Esophagus (tissue), 2 donors: Measurements from ENCODE around the gene EFS. TPM values are rescaled to one million over a fixed set of nuclear protein-coding genes. Genes with fewer than 3 reads are reported as not detected.

Experiments
- H3K27ac ChIP-seq, 2 donors: one replicate each; pipeline ENCODE4 v1.5.1; 2013; ENCODE audit warnings: low read depth in 2 of 2, mild to moderate bottlenecking in 2 of 2, inconsistent platforms in 1 of 2, low read length in 1 of 2, moderate library complexity in 1 of 2
- H3K27me3 ChIP-seq, 2 donors: one replicate each; pipeline ENCODE4 v1.6.1; 2013; ENCODE audit warnings: low read length in 2 of 2, control low read depth in 1 of 2, mild to moderate bottlenecking in 1 of 2; ENCODE audit not compliant: insufficient read depth in 2 of 2, control insufficient read depth in 1 of 2
- H3K36me3 ChIP-seq, 2 donors: one replicate each; pipeline ENCODE4 v1.6.1; 2013; ENCODE audit warnings: low read length in 1 of 2; ENCODE audit not compliant: control insufficient read depth in 2 of 2, insufficient read depth in 2 of 2
- H3K4me1 ChIP-seq, 2 donors: one replicate each; pipeline ENCODE4 v1.6.1; 2013; ENCODE audit warnings: low read length in 1 of 2; ENCODE audit not compliant: control insufficient read depth in 2 of 2, insufficient read depth in 2 of 2
- H3K4me3 ChIP-seq, 2 donors: one replicate each; pipeline ENCODE4 v1.5.1; 2013; ENCODE audit warnings: low read length in 2 of 2, mild to moderate bottlenecking in 2 of 2, low read depth in 1 of 2, moderate library complexity in 1 of 2
- H3K9me3 ChIP-seq, 2 donors: one replicate each; pipeline ENCODE4 v1.6.1; 2013; ENCODE audit warnings: mild to moderate bottlenecking in 2 of 2, low read depth in 1 of 2, low read length in 1 of 2, moderate library complexity in 1 of 2; ENCODE audit not compliant: control insufficient read depth in 2 of 2, insufficient read depth in 1 of 2
- WGBS, 2 donors: extraction: QIAGEN DNeasy Blood & Tissue Kit; methylation state at CpG; one replicate each; pipeline ENCODE4 v1.1.7; 2013; 5-methylcytosine and 5-hydroxymethylcytosine counted together
- polyA plus RNA-seq, 2 donors: library from polyadenylated mRNA; stranded (reverse); fragments of 200-250 nt; gene quantifications; one replicate each; pipeline ENCODE4 v1.2.3, GENCODE V29; 2013
- donor health status: healthy with polysubstance abuse.
- donor health status: Bipolar disorder and iron deficiency.

Gene EFS
- polyA plus RNA-seq, 2 donors, result 23.1 to 35.9 TPM

- Histone ChIP-seq H3K4me3 (no peak overlapping the region), H3K9me3 (no peaks in the 10 kb centered on the region), H3K27me3 (no peaks in the 10 kb centered on the region), H3K36me3 (no peaks in the 10 kb centered on the region), H3K4me1 (peaks cover 0 to 6% of the 10 kb centered on the region in 2 donors), H3K27ac (no peak overlapping the region)
- WGBS, 2 donors, result 92 to 96% methylated on average over 3 of the region's 3 CpGs
These were observed 8.1 kb upstream of the EFS start for GRCh38 chr14:23373041-23373440.

GRCh38 chr14:23372509-23372908 lies 7.5 kb upstream of the EFS start, which contains the start of gene IL25:
Gene IL25, plus strand, starts transcription at chr14:23372809.
- no peaks in the 10 kb centered on the region for H3K9me3 ChIP-seq
- H3K4me3 ChIP-seq, result no peak within 1 kb of the TSS
- H3K36me3 ChIP-seq, result no peaks in the 10 kb centered on the region
- no peak within 1 kb of the TSS for H3K27ac ChIP-seq
- WGBS, 2 donors, result 69 to 84% methylated on average over 2 of the region's 2 CpGs
- H3K4me1 ChIP-seq, result peaks cover 0 to 8% of the 10 kb centered on the region in 2 donors
- H3K27me3 ChIP-seq, result no peaks in the 10 kb centered on the region

DNA sequence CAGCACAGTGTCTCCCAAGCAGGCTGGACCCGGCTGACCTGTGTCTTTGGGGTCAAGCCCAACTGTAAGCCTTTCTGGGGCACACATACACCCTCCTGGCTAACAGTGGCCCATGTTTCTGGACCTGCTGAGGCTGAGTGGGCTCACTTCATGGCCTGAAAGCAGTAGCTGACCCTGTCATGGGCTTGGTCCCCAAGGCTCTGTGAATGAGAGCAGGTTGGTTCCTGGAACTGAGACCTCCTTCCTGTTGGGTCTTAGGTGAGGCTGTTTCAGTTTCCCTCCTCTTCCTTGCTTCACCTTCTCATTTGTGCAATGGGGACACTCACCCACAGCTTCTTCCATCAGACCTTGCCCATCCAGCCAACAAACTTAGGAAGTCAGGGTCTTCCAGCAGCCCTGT lies 6.9 kb upstream of the EFS start:
- no peaks in the 10 kb centered on the region for H3K9me3 ChIP-seq
- H3K27ac ChIP-seq, result no peak overlapping the region
- no peaks in the 10 kb centered on the region for H3K36me3 ChIP-seq
- H3K4me1 ChIP-seq, result peaks cover 2 to 8% of the 10 kb centered on the region in 2 donors
- no peaks in the 10 kb centered on the region for H3K27me3 ChIP-seq
- 87 to 88% methylated on average over 1 of the region's 1 CpG for WGBS, 2 donors
- H3K4me3 ChIP-seq, result no peak overlapping the region

- no peaks in the 10 kb centered on the region for H3K36me3 ChIP-seq
These were observed 5.2 kb upstream of the EFS start for GRCh38 chr14:23370221-23370620.

GRCh38 chr14:23366426-23366921 lies 1.5 kb upstream of the EFS start:
- 16 to 23% methylated on average over 20 to 34 of the region's 34 CpGs for WGBS, 2 donors
- H3K9me3 ChIP-seq, result no peaks in the 10 kb centered on the region
- peaks cover 2 to 18% of the 10 kb centered on the region in 2 donors for H3K4me1 ChIP-seq
- H3K27ac ChIP-seq, result peak overlapping the region; percentile 99 to 100
- no peaks in the 10 kb centered on the region for H3K27me3 ChIP-seq
- H3K36me3 ChIP-seq, result no peaks in the 10 kb centered on the region
- H3K4me3 ChIP-seq, result peak overlapping the region; percentile 15 to 48

More at GRCh38 chr14:23370221-23370620, 5.2 kb upstream of the EFS start:
- H3K4me3 ChIP-seq, result no peak overlapping the region
- H3K27me3 ChIP-seq, result no peaks in the 10 kb centered on the region
- H3K4me1 ChIP-seq, result peaks cover 2 to 13% of the 10 kb centered on the region in 2 donors
- H3K27ac ChIP-seq, result peak overlapping the region in 1 of 2 donors; percentile 36
- 56 to 58% methylated on average over 1 of the region's 1 CpG for WGBS, 2 donors
- no peaks in the 10 kb centered on the region for H3K9me3 ChIP-seq

- WGBS, 2 donors, result 1 to 4% methylated on average over 42 to 51 of the region's 51 CpGs
- Histone ChIP-seq H3K36me3 (no peaks in the 10 kb centered on the region), H3K4me1 (peaks cover 2 to 18% of the 10 kb centered on the region in 2 donors), H3K27me3 (no peaks in the 10 kb centered on the region), H3K9me3 (no peaks in the 10 kb centered on the region), H3K4me3 (peak overlapping the region; percentile 48 to 68), H3K27ac (peak overlapping the region; percentile 99 to 100)
These were observed 907 bp upstream of the EFS start for GRCh38 chr14:23365732-23366425.

DNA sequence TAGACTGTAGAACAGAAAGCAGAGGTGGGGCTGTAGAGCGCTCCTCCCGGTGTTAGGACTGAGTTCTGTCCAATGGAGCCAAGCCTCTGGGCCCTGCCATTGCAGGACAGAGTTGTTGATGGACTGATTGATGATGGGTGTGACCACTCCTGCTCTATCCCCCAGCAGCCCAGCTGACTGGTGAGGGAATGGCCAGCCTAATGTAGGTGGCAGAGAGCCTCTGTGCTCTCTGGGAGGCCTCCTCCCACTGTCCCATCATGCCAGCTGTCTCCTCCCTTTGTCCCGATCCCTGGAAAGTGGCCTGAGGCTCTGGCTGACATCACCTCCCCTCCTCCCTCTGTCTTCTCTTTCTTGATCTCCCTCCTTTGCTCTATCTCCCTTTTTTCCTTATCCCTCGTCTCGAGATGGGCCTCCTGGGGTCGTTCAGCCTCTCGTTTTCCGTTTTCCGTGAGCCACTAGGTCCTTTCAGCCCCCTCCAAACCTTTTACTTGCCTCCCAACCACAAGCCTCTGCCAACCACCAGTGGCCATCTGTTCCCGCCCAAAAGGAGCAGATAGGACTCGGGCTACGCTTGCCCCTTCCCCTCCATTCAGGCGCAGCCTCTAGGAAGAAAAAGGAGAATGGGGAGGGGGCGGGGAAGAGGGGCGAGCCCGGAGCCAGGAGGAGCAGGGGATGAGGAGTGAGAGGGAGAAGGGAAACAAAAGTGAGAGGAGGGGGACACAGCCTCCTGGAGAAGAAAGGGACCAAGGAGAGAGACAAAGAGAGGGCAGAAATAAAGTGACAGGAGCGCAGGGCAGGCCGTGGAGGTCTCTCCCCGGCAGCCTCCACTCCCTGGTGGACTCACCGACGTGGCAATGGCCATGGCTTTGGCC lies 572 bp downstream of the EFS start:
- 8 to 25% methylated on average over 21 of the region's 21 CpGs for WGBS, 2 donors
- H3K27me3 ChIP-seq, result no peaks in the 10 kb centered on the region

DNA sequence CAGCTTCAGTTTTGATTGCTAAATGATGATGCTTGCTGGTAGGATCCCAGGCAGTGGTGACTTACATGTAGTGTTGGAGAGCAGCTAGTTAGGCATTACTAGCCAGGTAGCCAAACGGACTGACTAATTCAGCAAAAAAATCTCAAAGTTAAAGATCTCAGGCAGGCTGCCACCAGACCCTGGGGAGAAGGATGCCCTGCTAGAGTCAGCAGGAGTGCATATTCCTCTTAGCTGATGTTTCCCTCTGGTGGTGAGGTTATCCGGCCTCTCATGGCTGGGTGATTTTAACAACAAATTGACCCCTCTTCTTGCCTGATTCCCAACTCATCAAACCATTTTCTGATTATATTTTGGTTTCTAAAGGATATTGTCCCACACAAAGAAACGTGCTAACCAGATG lies 2.8 kb downstream of the EFS start:
- WGBS, 2 donors, result 46 to 53% methylated on average over 3 of the region's 3 CpGs
- Histone ChIP-seq H3K4me3 (no peak overlapping the region), H3K27me3 (no peaks in the 10 kb centered on the region), H3K27ac (no peak overlapping the region), H3K9me3 (no peaks in the 10 kb centered on the region), H3K36me3 (peaks cover 0 to 23% of the 10 kb centered on the region in 2 donors), H3K4me1 (peaks cover 6 to 10% of the 10 kb centered on the region in 2 donors)

More for the DNA sequence above, 572 bp downstream of the EFS start:
- H3K9me3 ChIP-seq, result no peaks in the 10 kb centered on the region
- H3K4me1 ChIP-seq, result peaks cover 7 to 13% of the 10 kb centered on the region in 2 donors
- H3K27ac ChIP-seq, result peak overlapping the region; percentile 99 to 100
- peak overlapping the region; percentile 48 to 68 for H3K4me3 ChIP-seq
- H3K36me3 ChIP-seq, result peaks cover 0 to 11% of the 10 kb centered on the region in 2 donors

DNA sequence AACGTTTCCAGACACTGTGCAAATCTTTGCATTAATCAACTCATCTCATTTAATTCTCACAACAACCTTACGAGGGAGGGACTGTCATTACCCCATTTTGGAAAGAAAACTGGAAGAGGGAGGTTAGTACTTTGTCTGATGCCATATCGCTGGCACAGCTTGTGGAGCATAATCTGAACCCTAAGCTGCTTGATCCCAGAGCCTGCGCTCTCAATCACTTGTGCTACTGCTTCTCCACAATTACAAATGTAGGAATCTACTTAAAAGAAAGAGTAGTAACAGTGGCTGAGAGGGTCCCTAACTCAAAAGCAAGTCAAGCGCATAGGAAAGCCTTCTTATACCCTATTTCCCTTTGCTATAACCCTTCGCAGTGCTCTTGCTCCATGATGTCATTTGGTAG lies 3.2 kb downstream of the EFS start:
- H3K27me3 ChIP-seq, result no peaks in the 10 kb centered on the region
- no peaks in the 10 kb centered on the region for H3K9me3 ChIP-seq
- peaks cover 0 to 26% of the 10 kb centered on the region in 2 donors for H3K36me3 ChIP-seq
- WGBS, 2 donors, result 68 to 72% methylated on average over 6 of the region's 6 CpGs
- H3K4me1 ChIP-seq, result peaks cover 5 to 8% of the 10 kb centered on the region in 2 donors
- no peak overlapping the region for H3K27ac ChIP-seq
- H3K4me3 ChIP-seq, result no peak overlapping the region
